ENCODE measurements around the gene IQGAP3. TPM values are rescaled to one million over a fixed set of nuclear protein-coding genes. Genes with fewer than 3 reads are reported as not detected.

IQGAP3 gene
- total and polyA plus RNA-seq, 2 experiments from 2014 or later = 11.9 to 31.8 TPM

DNA sequence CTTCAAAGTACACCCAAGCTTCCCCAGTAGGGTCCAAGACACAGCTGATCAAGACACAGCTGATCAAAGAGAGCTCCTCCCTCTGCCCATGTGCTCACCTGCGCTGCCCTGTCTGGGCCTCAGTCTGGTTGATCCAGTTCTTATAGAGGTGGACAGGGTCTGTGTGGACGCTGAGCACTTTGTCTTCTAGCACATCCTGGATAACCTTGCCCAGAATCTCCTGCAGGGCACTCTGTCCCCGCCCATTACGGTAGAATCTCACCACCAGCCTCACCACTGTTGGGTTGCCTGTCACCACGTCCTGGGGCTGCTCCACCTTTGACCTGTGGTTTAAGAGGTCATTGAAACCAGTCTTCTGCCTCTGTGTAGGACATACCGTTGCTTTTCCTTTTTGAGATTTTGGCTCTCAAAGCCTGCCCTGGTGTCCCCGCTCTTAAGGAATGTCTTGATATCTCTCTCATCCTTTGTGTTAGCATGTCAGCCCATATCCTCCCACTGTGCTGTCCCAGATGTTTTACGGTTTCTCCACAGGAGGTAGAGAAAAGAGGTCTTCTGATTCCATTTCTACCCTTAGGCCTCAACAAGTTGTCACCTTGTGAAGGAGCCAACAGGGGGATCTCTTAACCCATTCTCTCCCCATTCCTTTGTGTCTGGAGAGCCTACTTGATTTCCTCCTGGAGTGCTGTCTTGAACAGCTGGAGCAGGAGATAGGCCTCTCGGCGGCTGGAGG is 33.5 kb downstream of the IQGAP3 start (continued):
- TF ChIP-seq, protein P1, sequence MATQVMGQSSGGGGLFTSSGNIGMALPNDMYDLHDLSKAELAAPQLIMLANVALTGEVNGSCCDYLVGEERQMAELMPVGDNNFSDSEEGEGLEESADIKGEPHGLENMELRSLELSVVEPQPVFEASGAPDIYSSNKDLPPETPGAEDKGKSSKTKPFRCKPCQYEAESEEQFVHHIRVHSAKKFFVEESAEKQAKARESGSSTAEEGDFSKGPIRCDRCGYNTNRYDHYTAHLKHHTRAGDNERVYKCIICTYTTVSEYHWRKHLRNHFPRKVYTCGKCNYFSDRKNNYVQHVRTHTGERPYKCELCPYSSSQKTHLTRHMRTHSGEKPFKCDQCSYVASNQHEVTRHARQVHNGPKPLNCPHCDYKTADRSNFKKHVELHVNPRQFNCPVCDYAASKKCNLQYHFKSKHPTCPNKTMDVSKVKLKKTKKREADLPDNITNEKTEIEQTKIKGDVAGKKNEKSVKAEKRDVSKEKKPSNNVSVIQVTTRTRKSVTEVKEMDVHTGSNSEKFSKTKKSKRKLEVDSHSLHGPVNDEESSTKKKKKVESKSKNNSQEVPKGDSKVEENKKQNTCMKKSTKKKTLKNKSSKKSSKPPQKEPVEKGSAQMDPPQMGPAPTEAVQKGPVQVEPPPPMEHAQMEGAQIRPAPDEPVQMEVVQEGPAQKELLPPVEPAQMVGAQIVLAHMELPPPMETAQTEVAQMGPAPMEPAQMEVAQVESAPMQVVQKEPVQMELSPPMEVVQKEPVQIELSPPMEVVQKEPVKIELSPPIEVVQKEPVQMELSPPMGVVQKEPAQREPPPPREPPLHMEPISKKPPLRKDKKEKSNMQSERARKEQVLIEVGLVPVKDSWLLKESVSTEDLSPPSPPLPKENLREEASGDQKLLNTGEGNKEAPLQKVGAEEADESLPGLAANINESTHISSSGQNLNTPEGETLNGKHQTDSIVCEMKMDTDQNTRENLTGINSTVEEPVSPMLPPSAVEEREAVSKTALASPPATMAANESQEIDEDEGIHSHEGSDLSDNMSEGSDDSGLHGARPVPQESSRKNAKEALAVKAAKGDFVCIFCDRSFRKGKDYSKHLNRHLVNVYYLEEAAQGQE (IDR thresholded peaks at IDR 0.05; ENCODE audit: unreplicated experiment) = no peak
- TF ChIP-seq POLR2AphosphoS5 (IDR thresholded peaks at IDR 0.05; ENCODE audit: low read depth) (no peak), NANOG (IDR thresholded peaks at IDR 0.05; ENCODE audit: borderline replicate concordance) (no peak)

DNA sequence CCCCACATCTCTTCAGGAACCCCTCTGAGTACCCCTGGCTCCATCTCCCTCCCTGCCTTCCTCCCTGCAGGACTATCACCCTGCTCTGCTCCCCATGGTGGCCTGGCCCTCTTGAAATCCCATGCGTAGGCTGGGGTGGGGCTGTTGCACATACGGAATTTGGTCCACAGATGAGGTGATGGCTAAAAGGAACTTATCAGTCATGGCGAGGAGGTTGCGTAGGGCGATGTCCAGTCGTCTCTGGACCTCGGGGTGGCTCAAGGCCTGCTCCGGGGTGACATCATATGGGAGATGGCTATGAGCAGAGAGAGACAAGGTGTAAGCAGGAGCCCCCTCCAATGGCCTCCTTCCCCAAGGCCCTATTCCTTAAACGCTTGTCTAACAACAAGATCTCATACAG is 35.3 kb downstream of the IQGAP3 start:
- no peak overlapping the region for H3K27ac ChIP-seq (ENCODE audit: low read depth)
- no peak overlapping the region for H2AFZ ChIP-seq
- no peak for ATAC-seq
- H3K4me1 Mint-ChIP-seq = 0 out of 3 replicates have a peak, but pooled peaks cover 7% of the 10 kb centered on the region
- no peak overlapping the region for H3K4me2 ChIP-seq
- H3K27ac Mint-ChIP-seq = no peak overlapping the region
- DNase-seq (ENCODE audit: low spot score) = no peak
- no peaks in the 10 kb centered on the region for H3K4me1 ChIP-seq (ENCODE audit: insufficient read depth)
- H3F3A ChIP-seq (replicated peaks; ENCODE audit: low read depth) = no peaks in the 10 kb centered on the region
- no peak overlapping the region for H3K4me3 ChIP-seq
- H3K79me2 ChIP-seq (replicated peaks; ENCODE audit: insufficient read depth) = no peaks in the 10 kb centered on the region
- H3K9me3 Mint-ChIP-seq = no peaks in the 10 kb centered on the region
- H3K27me3 Mint-ChIP-seq (ENCODE audit: insufficient read depth, low read depth, poor library complexity) = peaks cover 2% of the 10 kb centered on the region
- H3K27me3 ChIP-seq (ENCODE audit: insufficient read depth) = no peaks in the 10 kb centered on the region
- TF ChIP-seq STAT1 (IDR thresholded peaks at IDR 0.05; ENCODE audit: unreplicated experiment) (no peak), ZNF331 (CRISPR knock-in tag; IDR thresholded peaks at IDR 0.05; ENCODE audit: low read depth) (no peak), NANOG (IDR thresholded peaks at IDR 0.05; ENCODE audit: borderline replicate concordance) (no peak), POLR2AphosphoS5 (IDR thresholded peaks at IDR 0.05; ENCODE audit: low read depth) (no peak), JUNB (IDR thresholded peaks at IDR 0.05; ENCODE audit: unreplicated experiment) (no peak), CREB1 (CRISPR knock-in tag; IDR thresholded peaks at IDR 0.05; ENCODE audit: low read depth) (no peak)
- TF ChIP-seq, protein P1 (IDR thresholded peaks at IDR 0.05; ENCODE audit: unreplicated experiment) = no peak
- TF ChIP-seq, protein P2, sequence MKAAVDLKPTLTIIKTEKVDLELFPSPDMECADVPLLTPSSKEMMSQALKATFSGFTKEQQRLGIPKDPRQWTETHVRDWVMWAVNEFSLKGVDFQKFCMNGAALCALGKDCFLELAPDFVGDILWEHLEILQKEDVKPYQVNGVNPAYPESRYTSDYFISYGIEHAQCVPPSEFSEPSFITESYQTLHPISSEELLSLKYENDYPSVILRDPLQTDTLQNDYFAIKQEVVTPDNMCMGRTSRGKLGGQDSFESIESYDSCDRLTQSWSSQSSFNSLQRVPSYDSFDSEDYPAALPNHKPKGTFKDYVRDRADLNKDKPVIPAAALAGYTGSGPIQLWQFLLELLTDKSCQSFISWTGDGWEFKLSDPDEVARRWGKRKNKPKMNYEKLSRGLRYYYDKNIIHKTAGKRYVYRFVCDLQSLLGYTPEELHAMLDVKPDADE (IDR thresholded peaks at IDR 0.05) = no peak
- TF ChIP-seq, protein P3, sequence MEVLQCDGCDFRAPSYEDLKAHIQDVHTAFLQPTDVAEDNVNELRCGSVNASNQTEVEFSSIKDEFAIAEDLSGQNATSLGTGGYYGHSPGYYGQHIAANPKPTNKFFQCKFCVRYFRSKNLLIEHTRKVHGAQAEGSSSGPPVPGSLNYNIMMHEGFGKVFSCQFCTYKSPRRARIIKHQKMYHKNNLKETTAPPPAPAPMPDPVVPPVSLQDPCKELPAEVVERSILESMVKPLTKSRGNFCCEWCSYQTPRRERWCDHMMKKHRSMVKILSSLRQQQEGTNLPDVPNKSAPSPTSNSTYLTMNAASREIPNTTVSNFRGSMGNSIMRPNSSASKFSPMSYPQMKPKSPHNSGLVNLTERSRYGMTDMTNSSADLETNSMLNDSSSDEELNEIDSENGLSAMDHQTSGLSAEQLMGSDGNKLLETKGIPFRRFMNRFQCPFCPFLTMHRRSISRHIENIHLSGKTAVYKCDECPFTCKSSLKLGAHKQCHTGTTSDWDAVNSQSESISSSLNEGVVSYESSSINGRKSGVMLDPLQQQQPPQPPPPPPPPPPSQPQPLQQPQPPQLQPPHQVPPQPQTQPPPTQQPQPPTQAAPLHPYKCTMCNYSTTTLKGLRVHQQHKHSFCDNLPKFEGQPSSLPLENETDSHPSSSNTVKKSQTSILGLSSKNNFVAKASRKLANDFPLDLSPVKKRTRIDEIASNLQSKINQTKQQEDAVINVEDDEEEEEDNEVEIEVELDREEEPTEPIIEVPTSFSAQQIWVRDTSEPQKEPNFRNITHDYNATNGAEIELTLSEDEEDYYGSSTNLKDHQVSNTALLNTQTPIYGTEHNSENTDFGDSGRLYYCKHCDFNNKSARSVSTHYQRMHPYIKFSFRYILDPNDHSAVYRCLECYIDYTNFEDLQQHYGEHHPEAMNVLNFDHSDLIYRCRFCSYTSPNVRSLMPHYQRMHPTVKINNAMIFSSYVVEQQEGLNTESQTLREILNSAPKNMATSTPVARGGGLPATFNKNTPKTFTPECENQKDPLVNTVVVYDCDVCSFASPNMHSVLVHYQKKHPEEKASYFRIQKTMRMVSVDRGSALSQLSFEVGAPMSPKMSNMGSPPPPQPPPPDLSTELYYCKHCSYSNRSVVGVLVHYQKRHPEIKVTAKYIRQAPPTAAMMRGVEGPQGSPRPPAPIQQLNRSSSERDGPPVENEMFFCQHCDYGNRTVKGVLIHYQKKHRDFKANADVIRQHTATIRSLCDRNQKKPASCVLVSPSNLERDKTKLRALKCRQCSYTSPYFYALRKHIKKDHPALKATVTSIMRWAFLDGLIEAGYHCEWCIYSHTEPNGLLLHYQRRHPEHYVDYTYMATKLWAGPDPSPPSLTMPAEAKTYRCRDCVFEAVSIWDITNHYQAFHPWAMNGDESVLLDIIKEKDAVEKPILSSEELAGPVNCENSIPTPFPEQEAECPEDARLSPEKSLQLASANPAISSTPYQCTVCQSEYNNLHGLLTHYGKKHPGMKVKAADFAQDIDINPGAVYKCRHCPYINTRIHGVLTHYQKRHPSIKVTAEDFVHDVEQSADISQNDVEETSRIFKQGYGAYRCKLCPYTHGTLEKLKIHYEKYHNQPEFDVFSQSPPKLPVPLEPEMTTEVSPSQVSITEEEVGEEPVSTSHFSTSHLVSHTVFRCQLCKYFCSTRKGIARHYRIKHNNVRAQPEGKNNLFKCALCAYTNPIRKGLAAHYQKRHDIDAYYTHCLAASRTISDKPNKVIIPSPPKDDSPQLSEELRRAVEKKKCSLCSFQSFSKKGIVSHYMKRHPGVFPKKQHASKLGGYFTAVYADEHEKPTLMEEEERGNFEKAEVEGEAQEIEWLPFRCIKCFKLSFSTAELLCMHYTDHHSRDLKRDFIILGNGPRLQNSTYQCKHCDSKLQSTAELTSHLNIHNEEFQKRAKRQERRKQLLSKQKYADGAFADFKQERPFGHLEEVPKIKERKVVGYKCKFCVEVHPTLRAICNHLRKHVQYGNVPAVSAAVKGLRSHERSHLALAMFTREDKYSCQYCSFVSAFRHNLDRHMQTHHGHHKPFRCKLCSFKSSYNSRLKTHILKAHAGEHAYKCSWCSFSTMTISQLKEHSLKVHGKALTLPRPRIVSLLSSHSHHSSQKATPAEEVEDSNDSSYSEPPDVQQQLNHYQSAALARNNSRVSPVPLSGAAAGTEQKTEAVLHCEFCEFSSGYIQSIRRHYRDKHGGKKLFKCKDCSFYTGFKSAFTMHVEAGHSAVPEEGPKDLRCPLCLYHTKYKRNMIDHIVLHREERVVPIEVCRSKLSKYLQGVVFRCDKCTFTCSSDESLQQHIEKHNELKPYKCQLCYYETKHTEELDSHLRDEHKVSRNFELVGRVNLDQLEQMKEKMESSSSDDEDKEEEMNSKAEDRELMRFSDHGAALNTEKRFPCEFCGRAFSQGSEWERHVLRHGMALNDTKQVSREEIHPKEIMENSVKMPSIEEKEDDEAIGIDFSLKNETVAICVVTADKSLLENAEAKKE (CRISPR knock-in tag; IDR thresholded peaks at IDR 0.05) = no peak
- peaks cover 29% of the 10 kb centered on the region for H3K36me3 ChIP-seq (ENCODE audit: insufficient read depth)
- H4K20me1 ChIP-seq (replicated peaks; ENCODE audit: insufficient read depth) = no peaks in the 10 kb centered on the region; the same call in 1 of the 2 replicates
- H3K4me3 Mint-ChIP-seq = no peak overlapping the region
- peaks cover 61% of the 10 kb centered on the region for H3K36me3 Mint-ChIP-seq (ENCODE audit: low read depth)
- no peaks in the 10 kb centered on the region for H3K9me2 ChIP-seq (ENCODE audit: insufficient read depth)

All from GM23338 (cell line).